Panc1 (cell line): ENCODE data around the gene APOM. TPM values are rescaled to one million over a fixed set of nuclear protein-coding genes. Genes with fewer than 3 reads are reported as not detected.

Experiments used
- ATAC-seq: fragments of 200-7000 bp; cut with Tn5 transposase; 2 replicates; pipeline ENCODE4 v1.9.1; 2020; ENCODE audit warnings: mild to moderate bottlenecking, moderate library complexity
- BruUV-seq: library from RNA; stranded (reverse); fragments of 400-500 nt; replicated peaks from 2 replicates; lab custom pipeline; 2021; lab: Mats Ljungman, UMichigan
- CTCF ChIA-PET: fragments of 300-600 bp; sonication (Branson Sonifier 250); formaldehyde crosslinking; loops from one replicate; lab custom pipeline; 2022; ENCODE audit warnings: antibody characterized with exemption; lab: Charles Lee
- POLR2A ChIA-PET: fragments of 300-600 bp; sonication (Branson Sonifier 250); formaldehyde crosslinking; loops from one replicate; lab custom pipeline; 2022; ENCODE audit warnings: antibody characterized with exemption; lab: Charles Lee
- DNase-seq: peaks from one replicate; pipeline ENCODE4 v3.0.0-alpha.2; 2010; ENCODE audit warnings: low read depth, low spot score
- H3K27ac ChIP-seq: 2 replicates; pipeline ENCODE4 v1.5.1; 2011; ENCODE audit warnings: mild to moderate bottlenecking, low read length, inconsistent platforms
- H3K27me3 ChIP-seq: fragments of 200-500 bp; sonication (Bioruptor generic); 2 replicates; pipeline ENCODE4 v1.6.0; 2014; ENCODE audit warnings: low read length, inconsistent platforms; ENCODE audit not compliant: control insufficient read depth, insufficient read depth
- H3K36me3 ChIP-seq: fragments of 200-500 bp; sonication (Bioruptor generic); 2 replicates; pipeline ENCODE4 v1.5.1; 2014; ENCODE audit warnings: inconsistent platforms, mild to moderate bottlenecking, low read length, moderate library complexity; ENCODE audit not compliant: control insufficient read depth, insufficient read depth
- H3K4me1 ChIP-seq: 2 replicates; pipeline ENCODE4 v1.5.1; 2011; ENCODE audit warnings: inconsistent platforms, mild to moderate bottlenecking, low read length, moderate library complexity; ENCODE audit not compliant: control insufficient read depth, insufficient read depth
- H3K4me3 ChIP-seq, 2 experiments: 2 replicates each; pipeline ENCODE4 v1.5.1; 2011 to 2012; ENCODE audit warnings: low read depth in 2 of 2, low read length in 2 of 2, mild to moderate bottlenecking in 2 of 2, inconsistent platforms in 1 of 2, moderate library complexity in 1 of 2
- H3K9me3 ChIP-seq: fragments of 200-500 bp; sonication (Bioruptor generic); 2 replicates; pipeline ENCODE4 v1.5.1; 2014; ENCODE audit warnings: low read depth, mild to moderate bottlenecking, inconsistent platforms, low read length, moderate library complexity; ENCODE audit not compliant: control insufficient read depth, insufficient read depth
- CTCF ChIP-seq: fragments of 450-650 bp; IDR thresholded peaks from 2 replicates; pipeline ENCODE4 v1.5.1; 2017; ENCODE audit warnings: mild to moderate bottlenecking
- POLR2AphosphoS5 ChIP-seq: IDR thresholded peaks from 2 replicates; pipeline ENCODE4 v1.6.1; 2012; ENCODE audit warnings: mild to moderate bottlenecking, low read depth, low read length, moderate library complexity
- SIN3A ChIP-seq: IDR thresholded peaks from 2 replicates; pipeline ENCODE4 v1.6.1; 2012; ENCODE audit warnings: low read depth, mild to moderate bottlenecking, low read length, moderate library complexity, borderline replicate concordance; ENCODE audit not compliant: insufficient read depth
- TCF7L2 ChIP-seq: IDR thresholded peaks from 2 replicates; pipeline ENCODE4 v1.6.1; 2011; ENCODE audit warnings: mild to moderate bottlenecking, low read depth, low read length, inconsistent platforms
- in situ Hi-C: cut with HindIII; loops from 2 replicates; pipeline ENCODE4 v1.10.0; 2016; ENCODE audit warnings: low sequenced_read_pairs, low pct_unique_long_range_greater_than_20kb
- intact Hi-C: fragments of 100-400 bp; cut with micrococcal nuclease; formaldehyde crosslinking; loops from one replicate; pipeline ENCODE4 v1.10.0; 2022; ENCODE audit not compliant: unreplicated experiment
- total RNA-seq: library from RNA; stranded (reverse); gene quantifications from one replicate; pipeline ENCODE4 v1.2.1, GENCODE V29; 2021; ENCODE audit not compliant: unreplicated experiment
- TF ChIP-seq, protein P1 (sequence below), 2 experiments: IDR thresholded peaks; 2 replicates each; pipeline ENCODE4 v1.6.1; 2011 to 2012; ENCODE audit warnings: low read depth in 2 of 2, control low read depth in 1 of 2, low read length in 1 of 2, mild to moderate bottlenecking in 1 of 2, moderate library complexity in 1 of 2; ENCODE audit not compliant: insufficient read depth in 1 of 2

Gene APOM
- total RNA-seq, 1 experiment from 2014 or later: 1.8 TPM

DNA sequence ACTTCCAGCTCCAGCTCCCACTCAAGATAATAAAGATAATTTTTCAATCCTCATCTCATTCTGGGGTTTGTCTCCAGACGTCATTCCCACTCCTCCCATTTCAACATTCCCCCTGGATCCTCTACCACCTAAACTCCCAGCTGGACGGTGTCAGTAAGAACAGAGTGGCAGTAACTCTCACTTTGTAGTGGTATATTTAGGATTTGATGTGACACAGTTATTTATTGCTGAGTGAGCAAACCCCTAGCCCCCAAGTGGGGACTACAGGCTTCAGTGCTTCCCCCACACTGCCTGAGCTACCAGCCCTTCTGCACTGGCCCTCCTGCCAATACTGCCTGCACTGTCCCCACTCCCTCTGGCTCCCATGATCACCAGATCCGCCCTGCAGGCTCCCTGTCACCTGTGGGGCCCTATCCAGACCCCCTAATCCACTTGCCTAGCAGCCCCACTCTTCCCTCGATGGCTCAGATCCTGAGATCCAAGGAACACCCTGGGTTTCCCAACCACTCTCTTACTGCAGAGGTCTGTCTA lies 2.5 kb downstream of the APOM start:
- ChIA-PET POLR2A (no interaction called here), CTCF (no interaction called here)
- H3K4me3 ChIP-seq: peak overlapping the region in 1 of 2 experiments; percentile 99; a peak in 2 of 4 replicates
- peaks cover 24% of the 10 kb centered on the region for H3K4me1 ChIP-seq
- intact Hi-C loops: no loop called here
- ATAC-seq (no peak), DNase-seq (no peak)
- H3K27ac ChIP-seq: no peak overlapping the region
- H3K27me3 ChIP-seq: no peaks in the 10 kb centered on the region
- in situ Hi-C loops: no loop called here
- H3K36me3 ChIP-seq: no peaks in the 10 kb centered on the region; the same call in 1 of the 2 replicates
- TF ChIP-seq TCF7L2 (no peak), SIN3A (no peak), POLR2AphosphoS5 (no peak), CTCF (no peak)
- TF ChIP-seq, protein P1, sequence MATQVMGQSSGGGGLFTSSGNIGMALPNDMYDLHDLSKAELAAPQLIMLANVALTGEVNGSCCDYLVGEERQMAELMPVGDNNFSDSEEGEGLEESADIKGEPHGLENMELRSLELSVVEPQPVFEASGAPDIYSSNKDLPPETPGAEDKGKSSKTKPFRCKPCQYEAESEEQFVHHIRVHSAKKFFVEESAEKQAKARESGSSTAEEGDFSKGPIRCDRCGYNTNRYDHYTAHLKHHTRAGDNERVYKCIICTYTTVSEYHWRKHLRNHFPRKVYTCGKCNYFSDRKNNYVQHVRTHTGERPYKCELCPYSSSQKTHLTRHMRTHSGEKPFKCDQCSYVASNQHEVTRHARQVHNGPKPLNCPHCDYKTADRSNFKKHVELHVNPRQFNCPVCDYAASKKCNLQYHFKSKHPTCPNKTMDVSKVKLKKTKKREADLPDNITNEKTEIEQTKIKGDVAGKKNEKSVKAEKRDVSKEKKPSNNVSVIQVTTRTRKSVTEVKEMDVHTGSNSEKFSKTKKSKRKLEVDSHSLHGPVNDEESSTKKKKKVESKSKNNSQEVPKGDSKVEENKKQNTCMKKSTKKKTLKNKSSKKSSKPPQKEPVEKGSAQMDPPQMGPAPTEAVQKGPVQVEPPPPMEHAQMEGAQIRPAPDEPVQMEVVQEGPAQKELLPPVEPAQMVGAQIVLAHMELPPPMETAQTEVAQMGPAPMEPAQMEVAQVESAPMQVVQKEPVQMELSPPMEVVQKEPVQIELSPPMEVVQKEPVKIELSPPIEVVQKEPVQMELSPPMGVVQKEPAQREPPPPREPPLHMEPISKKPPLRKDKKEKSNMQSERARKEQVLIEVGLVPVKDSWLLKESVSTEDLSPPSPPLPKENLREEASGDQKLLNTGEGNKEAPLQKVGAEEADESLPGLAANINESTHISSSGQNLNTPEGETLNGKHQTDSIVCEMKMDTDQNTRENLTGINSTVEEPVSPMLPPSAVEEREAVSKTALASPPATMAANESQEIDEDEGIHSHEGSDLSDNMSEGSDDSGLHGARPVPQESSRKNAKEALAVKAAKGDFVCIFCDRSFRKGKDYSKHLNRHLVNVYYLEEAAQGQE (IDR thresholded peaks at IDR 0.05; ENCODE audit: insufficient read depth in 1 of 2, low read depth in 2 of 2, low read length in 1 of 2): no peak
- no TSS peak for BruUV-seq
- no peaks in the 10 kb centered on the region for H3K9me3 ChIP-seq

DNA sequence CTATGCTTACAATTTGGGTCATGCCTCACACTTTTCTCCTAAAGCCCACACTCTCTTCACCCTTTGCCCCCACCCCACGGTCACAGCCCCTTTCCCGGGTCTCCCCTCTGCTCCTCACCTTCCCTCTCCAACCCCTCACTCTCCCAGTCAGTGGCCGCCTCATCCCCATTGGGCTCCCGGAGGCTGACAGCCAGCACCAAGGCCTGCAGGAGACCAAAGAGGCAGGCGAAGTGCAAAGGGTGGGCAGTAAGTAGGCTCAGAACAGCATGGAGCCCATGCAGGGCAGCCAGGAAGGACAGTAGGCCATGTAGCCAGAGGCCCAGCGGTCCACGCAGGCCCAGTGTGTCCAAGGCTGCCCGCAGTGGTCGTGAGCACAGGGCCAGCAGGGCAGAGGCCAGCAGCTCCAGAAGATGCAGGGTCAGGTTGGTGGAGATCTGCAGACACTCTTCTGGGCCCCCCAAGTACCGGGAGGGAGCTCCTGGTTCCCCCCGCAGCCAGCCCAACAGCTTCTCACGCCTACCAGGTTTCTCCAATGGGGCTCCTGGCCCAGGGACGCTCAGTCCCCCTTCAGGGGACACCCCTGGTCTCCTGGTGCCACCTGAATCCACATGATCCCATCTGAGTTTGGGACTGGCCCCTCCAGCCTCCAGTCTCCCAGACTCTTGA lies 3.4 kb downstream of the APOM start:
- ChIA-PET CTCF (no interaction called here), POLR2A (interaction anchor here (0.6 kb wide), 1 partner anchor 65 kb away, joined by 4 read pairs; no protein-coding TSS in a partner anchor)
- Histone ChIP-seq H3K4me3 (peak overlapping the region; percentile 99), H3K36me3 (no peaks in the 10 kb centered on the region; the same call in 1 of the 2 replicates), H3K9me3 (no peaks in the 10 kb centered on the region), H3K27ac (peak overlapping the region; percentile 98), H3K4me1 (peaks cover 28% of the 10 kb centered on the region), H3K27me3 (no peaks in the 10 kb centered on the region)
- TF ChIP-seq CTCF (no peak), TCF7L2 (no peak), POLR2AphosphoS5 (no peak), SIN3A (no peak)
- TF ChIP-seq, protein P1 (IDR thresholded peaks at IDR 0.05; ENCODE audit: insufficient read depth in 1 of 2, low read depth in 2 of 2, low read length in 1 of 2): no peak
- intact Hi-C loops (no loop called here), in situ Hi-C loops (no loop called here)
- no TSS peak for BruUV-seq
- ATAC-seq (no peak), DNase-seq (no peak)
